Osteocyte (in vitro differentiated cells): ENCODE data around the gene AKR1B15. TPM values are rescaled to one million over a fixed set of nuclear protein-coding genes. Genes with fewer than 3 reads are reported as not detected.

Experiments used
- DNase-seq: peaks from one replicate; pipeline ENCODE4 v3.0.0; 2021; ENCODE audit warnings: mixed read lengths; ENCODE audit not compliant: unreplicated experiment; ENCODE audit errors: extremely low spot score
- H3K27ac Mint-ChIP-seq: one replicate; pipeline ENCODE4 v1.8.0; 2021; ENCODE audit warnings: mild to moderate bottlenecking, mixed read lengths; ENCODE audit not compliant: unreplicated experiment
- H3K27me3 Mint-ChIP-seq: one replicate; pipeline ENCODE4 v1.8.0; 2021; ENCODE audit warnings: mixed read lengths; ENCODE audit not compliant: unreplicated experiment
- H3K36me3 Mint-ChIP-seq: one replicate; pipeline ENCODE4 v1.8.0; 2021; ENCODE audit warnings: mixed read lengths; ENCODE audit not compliant: unreplicated experiment
- H3K4me1 Mint-ChIP-seq: one replicate; pipeline ENCODE4 v1.8.0; 2021; ENCODE audit warnings: mixed read lengths; ENCODE audit not compliant: unreplicated experiment
- H3K4me3 Mint-ChIP-seq: one replicate; pipeline ENCODE4 v1.8.0; 2021; ENCODE audit warnings: mild to moderate bottlenecking, moderate library complexity, mixed read lengths; ENCODE audit not compliant: unreplicated experiment
- H3K9me3 Mint-ChIP-seq: one replicate; pipeline ENCODE4 v1.8.0; 2021; ENCODE audit warnings: mixed read lengths; ENCODE audit not compliant: unreplicated experiment
- CTCF ChIP-seq: fragments of 200-600 bp; sonication (generic); IDR thresholded peaks from 2 replicates; pipeline ENCODE4 v1.5.0; 2021; ENCODE audit warnings: antibody characterized with exemption, mild to moderate bottlenecking, moderate library complexity
- total RNA-seq: library from RNA; stranded (reverse); gene quantifications from 2 replicates; pipeline ENCODE4 v1.2.1, GENCODE V29; 2021

AKR1B15 gene
- total RNA-seq, 1 donor from 2014 or later: not detected

- H3K27me3 Mint-ChIP-seq: no peaks in the 10 kb centered on the region
- no peak overlapping the region for H3K4me3 Mint-ChIP-seq
- peaks cover 5% of the 10 kb centered on the region for H3K9me3 Mint-ChIP-seq
- peaks cover 46% of the 10 kb centered on the region for H3K4me1 Mint-ChIP-seq
- no peaks in the 10 kb centered on the region for H3K36me3 Mint-ChIP-seq
- H3K27ac Mint-ChIP-seq: no peak overlapping the region
- no peak for DNase-seq
- TF ChIP-seq CTCF: no peak
These were observed 67.7 kb downstream of the AKR1B15 start for GRCh38 chr7:134616611-134617010.

- Mint-ChIP-seq H3K4me1 (peaks cover 34% of the 10 kb centered on the region), H3K36me3 (no peaks in the 10 kb centered on the region), H3K27me3 (peaks cover 3% of the 10 kb centered on the region), H3K9me3 (peaks cover 5% of the 10 kb centered on the region), H3K27ac (peak overlapping the region; percentile 54), H3K4me3 (no peak overlapping the region)
- no peak for TF ChIP-seq CTCF
- DNase-seq: no peak
These were observed 70.0 kb downstream of the AKR1B15 start for GRCh38 chr7:134618756-134619530.

GRCh38 chr7:134619627-134620331, 70.9 kb downstream of the AKR1B15 start:
- peaks cover 3% of the 10 kb centered on the region for H3K27me3 Mint-ChIP-seq

GRCh38 chr7:134622303-134622995, 73.5 kb downstream of the AKR1B15 start:
- no peaks in the 10 kb centered on the region for H3K9me3 Mint-ChIP-seq
- TF ChIP-seq CTCF: no peak
- H3K27me3 Mint-ChIP-seq: peaks cover 23% of the 10 kb centered on the region
- peaks cover 23% of the 10 kb centered on the region for H3K4me1 Mint-ChIP-seq
- H3K27ac Mint-ChIP-seq: no peak overlapping the region
- H3K4me3 Mint-ChIP-seq: no peak overlapping the region
- DNase-seq: no peak
- H3K36me3 Mint-ChIP-seq: no peaks in the 10 kb centered on the region

More at GRCh38 chr7:134619627-134620331, 70.9 kb downstream of the AKR1B15 start:
- TF ChIP-seq CTCF: no peak
- no peak overlapping the region for H3K4me3 Mint-ChIP-seq
- no peaks in the 10 kb centered on the region for H3K36me3 Mint-ChIP-seq
- DNase-seq: no peak
- peaks cover 25% of the 10 kb centered on the region for H3K4me1 Mint-ChIP-seq
- peaks cover 5% of the 10 kb centered on the region for H3K9me3 Mint-ChIP-seq
- H3K27ac Mint-ChIP-seq: peak overlapping the region; percentile 23

GRCh38 chr7:134623193-134623592, 74.3 kb downstream of the AKR1B15 start:
- Mint-ChIP-seq H3K36me3 (no peaks in the 10 kb centered on the region), H3K4me3 (no peak overlapping the region), H3K27ac (no peak overlapping the region), H3K9me3 (no peaks in the 10 kb centered on the region), H3K4me1 (peaks cover 23% of the 10 kb centered on the region), H3K27me3 (peaks cover 29% of the 10 kb centered on the region)
- TF ChIP-seq CTCF: no peak
- DNase-seq: no peak
